HG03432 (cell line): Measurements from ENCODE around the gene HEYL.

Experiments
- ATAC-seq: cut with Tn5 transposase; IDR thresholded peaks from one replicate; pipeline ENCODE4 v1.9.1; 2021; ENCODE audit warnings: mild to moderate bottlenecking, moderate library complexity; ENCODE audit not compliant: unreplicated experiment

Gene HEYL

DNA sequence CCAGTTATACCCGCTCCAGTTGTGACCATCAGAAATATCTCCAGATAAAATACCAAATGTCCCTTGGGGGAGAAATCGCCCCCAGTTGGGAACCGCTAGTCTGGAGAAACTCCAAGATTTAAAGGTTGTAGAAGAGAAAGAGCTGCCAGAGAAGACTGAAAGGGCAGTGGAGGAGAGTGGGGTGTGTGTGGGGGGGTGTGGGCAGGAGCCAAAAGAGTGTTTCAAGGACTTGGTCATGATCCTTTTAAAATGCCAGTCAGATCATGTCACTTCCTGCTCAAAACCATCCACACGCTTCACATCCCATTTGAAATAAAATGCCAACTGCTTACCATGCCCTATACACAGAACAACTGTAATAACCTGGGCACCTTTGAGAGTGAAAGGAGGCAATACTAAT is 3.4 kb upstream of the HEYL start:
- ATAC-seq = no peak

GRCh38 chr1:39640861-39641260 is 1.4 kb upstream of the HEYL start:
- ATAC-seq = no peak

DNA sequence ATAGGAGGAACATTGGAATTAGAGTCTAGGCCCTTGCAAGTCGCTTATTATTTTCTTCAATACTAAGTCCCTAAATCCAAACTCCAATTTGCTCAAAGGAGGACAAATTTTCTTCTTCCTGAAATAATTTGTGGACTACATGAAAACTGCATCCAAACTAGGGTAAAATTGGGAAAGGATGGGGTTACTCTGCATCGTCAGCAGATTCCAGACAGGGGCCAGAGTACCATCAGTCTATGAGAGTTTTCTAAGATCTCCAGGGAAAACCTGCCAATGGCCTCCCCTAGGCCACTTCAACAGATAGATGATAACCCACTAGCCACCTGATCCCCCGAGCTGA is 508 bp downstream of the HEYL start:
- no peak for ATAC-seq

DNA sequence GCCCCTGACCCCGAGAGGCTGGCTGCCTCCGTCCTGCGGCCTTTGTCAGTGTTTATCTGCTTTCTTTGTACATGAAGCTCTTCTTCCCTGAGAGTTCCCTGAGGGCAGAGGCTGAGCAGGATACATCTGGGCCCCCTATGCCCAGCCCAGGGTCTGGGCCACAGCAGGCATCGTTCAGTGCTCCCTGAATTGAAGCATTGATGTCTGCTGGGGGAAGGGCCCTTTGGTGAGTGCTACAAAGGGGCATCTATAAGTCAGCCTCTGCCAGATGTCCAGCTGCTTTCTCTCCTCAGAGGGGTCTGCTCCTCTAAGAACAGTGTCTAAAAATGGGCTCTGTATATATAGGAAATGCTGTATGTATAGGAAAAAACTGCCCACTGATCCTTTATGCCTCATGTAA is 2.1 kb downstream of the HEYL start:
- ATAC-seq = no peak

DNA sequence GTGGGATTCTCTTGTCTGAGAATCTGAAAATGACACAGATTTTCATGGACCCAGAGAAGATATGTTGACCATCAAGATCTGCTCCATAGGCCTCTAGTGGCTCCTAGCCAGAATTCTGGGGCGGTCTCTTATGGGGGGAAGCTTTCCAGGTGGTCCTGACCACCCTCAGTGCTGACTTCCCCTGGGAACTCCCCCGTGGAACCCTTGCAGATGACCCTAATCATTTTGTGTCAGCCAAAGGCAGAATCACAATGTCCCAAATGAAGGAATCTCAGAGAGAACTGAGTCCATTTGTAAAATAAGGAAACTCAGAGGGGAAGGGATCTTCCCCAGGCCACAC is 3.6 kb downstream of the HEYL start:
- no peak for ATAC-seq

GRCh38 chr1:39635205-39635870 is 4.1 kb downstream of the HEYL start:
- no peak for ATAC-seq

DNA sequence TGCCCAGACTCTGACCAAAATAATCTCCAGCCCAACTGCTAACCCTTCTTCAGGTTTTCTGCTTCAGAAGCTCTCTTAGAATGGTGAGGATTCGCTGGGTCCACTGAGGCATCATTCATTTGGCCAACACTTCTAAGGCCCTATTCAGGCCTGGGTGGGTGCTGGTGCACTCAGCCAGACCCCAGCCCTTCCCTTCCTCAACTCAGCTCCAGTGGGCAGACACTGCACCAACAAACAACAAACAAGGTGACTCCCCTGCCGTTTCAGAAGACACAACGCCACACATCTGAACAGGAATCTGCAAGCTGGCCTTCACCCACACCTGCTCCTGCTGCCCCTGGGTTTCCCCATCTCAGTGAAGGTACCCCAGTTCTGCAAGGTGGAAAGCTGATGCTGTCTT is 6.0 kb downstream of the HEYL start:
- ATAC-seq = no peak

DNA sequence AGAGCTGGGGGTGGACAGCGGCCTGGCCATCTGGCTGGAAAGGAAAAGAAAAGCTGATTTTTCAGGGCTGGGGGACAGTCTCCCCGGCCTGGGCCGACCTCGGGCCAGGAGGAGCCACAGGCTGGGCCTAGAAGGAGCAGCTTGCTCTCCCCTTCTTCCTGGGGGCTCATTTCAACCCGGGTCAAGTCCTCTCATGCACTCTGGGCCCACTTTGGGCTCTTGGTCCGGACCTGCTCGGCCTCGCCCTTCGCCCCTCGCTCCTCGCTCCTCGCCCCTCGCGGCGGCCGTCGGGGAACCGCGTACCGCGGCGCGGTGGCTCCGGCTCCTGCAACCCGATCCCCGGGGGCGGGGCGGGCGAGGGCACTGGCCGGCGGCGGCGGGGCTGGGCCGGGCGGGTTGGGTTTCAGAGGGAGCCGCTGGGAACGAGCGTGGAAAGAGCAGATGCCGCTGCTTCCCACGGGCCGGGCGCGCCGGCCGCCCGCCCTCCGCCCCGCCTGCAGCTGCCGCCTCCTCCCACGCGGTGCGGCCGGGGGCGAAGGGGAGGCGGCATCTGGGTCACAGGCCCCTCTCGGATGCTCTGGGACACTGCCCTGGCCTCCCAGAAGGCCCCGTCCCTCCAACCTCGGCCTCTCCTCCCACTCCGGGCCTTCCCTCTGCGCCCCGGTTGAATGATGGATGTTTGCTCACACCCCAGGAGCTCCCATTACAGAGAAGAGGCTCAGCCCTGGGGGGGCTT is 6.6 kb downstream of the HEYL start:
- no peak for ATAC-seq

DNA sequence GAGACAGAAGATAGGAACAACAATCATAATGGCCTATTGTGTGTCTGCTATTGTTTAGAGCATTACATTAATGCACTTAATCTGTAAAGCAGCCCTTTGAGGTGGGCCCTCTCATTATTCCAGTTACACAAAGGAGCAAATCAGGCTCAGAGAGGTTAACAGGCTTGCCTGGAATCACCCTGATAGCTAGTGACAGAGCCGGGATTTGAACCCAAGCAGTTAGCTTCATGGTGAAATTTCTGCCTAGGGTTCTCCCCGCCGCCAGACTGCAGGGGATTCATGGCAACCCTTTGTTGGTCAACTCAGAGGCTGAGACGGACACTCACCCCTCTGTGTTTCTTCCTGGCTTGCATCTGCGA is 7.1 kb downstream of the HEYL start:
- no peak for ATAC-seq

DNA sequence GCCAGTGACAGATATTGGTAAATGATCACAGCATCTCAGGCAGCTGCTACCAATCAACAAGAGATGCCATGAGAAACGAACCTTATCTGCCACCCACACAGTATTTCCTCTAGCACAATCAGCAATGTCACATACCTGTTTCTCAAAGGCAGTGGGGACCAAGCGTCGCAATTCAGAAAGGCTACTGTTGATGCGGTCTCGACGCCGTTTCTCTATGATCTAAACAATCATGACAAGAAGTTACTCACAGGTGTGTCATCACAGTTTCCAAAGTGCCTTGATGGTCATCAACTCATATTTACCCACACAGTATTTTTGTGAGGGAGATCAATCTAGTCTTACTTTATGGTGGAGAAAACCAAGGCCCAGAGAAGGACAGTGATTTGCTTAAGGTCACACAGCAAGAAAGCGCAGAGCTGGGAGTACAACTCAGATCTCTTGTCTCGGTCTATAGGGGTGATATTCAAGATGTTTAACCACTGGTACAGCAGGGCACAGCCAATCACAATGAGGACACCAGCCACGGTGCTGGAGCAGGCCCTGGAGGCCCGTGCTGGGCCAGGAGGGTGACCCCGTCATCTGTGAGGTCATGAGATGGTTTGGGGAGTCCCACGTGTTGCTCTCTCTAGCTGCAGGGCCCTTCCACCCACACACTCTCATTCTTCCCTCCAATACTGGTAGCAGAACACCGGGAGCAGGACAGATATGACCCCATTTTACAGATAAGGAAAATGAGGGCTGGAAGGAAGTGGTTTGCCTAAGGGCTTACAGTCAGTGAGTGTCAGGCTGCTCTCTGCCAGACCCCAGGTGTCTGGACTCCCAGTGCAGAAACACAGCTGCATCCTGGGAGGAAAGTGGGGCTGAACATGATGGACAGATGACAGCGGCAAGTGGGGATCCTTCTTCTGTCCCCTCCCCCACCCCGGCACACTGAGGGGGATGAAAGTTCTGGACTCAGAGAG is 7.8 kb downstream of the HEYL start:
- ATAC-seq = no peak

- ATAC-seq = no peak
These were observed 10.6 kb downstream of the HEYL start for GRCh38 chr1:39628807-39629350.

GRCh38 chr1:39626646-39627045 is 12.8 kb downstream of the HEYL start:
- ATAC-seq = no peak

DNA sequence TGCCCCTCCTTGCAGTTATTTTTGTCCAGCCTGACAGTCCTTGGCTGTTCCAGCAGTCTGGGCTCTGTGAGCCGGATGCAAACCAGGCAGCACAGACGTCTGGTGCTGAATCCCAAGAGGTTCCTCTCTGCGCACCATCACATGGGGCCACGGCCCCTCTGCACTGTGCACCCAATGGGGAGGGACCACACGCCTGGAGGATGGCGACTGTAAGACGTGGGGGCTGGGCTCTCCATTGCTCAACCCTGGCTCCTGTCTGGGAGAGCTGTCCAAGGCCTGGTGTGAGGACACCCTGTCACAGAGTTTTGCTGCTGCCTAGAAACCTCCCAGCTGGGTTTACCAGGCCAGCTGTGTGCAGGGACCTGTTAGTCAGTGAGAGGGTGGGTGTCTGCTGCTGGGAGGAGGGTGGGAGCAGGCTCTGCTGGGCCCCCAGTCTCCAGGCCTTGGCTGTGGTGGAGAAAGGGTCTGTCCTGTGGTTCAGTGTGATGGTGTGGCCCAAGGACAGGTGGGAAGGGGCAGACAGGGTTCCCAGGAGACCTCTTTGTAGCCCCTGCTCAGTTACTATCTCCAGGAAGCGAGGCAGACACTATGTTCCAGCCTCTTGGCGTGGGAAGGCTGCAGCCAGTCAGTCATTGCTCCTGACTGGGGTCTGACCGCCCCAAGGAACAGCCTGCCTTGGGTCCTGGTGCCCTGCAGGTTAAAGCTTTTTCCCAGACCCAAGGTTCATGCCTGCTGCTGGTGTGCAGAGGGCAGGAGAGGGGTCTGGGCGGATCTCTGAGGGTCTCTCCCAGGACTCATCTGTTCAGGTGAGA is 13.8 kb downstream of the HEYL start:
- ATAC-seq = no peak

DNA sequence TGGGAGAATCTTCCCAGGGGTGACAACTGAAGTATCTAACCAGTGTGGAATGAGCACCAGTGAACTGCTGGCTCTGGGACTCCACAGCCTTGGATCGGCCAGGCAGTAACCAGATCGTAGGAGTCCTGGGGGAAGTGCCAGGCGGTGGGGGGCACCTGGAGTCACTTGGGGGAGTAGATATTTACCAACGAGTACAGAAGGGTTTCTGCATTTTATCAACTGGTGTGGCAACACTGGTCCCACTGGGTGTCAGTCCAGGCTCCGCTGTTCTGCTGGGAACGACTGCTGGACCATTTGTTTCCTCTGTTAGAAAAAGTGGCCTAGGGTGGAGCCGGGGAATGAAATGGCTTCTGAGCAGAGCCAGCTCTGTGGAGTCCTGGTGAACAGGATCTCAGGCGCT is 14.4 kb downstream of the HEYL start:
- ATAC-seq = no peak

- no peak for ATAC-seq
These were observed 16.4 kb downstream of the HEYL start for GRCh38 chr1:39623053-39623452.

GRCh38 chr1:39622427-39622826 is 17.0 kb downstream of the HEYL start:
- no peak for ATAC-seq

DNA sequence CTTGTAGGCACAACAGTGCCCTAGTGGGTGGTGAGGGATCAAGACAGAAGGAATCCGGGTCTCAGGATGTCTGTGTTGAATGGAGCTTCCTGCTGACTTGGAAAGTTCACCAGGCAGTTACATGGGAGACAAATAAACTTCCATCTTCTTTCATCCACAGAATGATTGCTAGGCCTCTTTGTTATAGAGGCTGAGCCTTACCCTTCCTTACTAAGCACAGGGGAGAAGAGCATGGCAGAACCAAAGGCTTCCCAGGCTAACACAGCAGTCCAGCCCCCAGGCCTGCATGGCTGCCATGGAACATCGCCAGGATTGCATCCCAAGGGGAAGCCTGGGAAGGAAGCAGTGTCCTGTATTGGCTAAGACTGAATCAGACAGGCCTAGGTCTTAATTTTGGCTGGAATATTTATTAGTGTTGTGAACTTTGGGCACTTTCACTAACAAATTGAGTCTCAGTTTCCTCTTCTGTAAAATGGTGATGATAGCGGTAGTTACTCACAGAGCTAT is 18.7 kb downstream of the HEYL start:
- ATAC-seq = no peak

DNA sequence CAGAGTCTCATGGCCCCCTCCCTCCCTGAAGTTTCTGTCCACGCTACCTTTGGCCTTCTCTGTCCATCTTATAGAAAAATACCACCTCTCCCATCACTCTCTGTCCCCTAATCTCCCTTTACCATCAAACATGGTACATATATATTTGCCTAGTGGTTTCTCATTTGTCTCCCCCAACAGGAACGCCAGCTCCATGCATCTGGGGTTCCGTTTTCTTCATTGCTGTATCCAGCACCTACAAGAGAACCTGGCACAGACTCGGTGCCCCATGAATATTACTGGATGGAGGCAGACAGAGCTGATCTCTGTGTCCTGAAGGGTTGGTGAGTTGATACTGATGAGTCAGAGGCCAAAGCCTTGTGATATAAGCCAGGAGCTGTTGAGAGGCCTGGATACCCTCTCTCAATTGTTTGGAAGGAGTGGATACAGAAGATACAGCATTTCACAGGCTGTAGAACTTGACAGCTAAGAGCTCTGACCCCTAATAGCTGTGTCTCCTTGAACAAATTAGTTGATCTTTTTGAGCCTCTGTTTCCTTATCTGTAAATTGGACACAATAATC is 21.9 kb downstream of the HEYL start:
- ATAC-seq = no peak

GRCh38 chr1:39615086-39615673 is 24.3 kb downstream of the HEYL start:
- ATAC-seq = no peak

DNA sequence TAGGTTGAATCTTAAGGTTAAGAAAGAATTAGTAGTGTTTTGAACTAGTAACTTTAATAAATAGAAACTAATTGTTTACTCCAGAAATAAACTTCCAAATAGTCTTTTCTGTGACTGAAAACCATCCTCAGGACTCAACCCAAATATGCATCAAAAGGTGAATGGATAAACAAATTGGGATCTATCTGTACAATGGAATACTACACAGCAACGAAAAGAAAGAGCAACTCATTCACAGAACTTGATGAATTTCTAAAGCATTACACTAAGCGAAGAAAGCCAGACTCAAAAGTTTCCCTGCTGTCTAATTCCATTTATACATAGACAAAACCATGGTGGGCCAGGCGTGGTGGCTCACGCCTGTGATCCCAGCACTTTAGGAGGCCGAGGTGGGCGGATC is 25.0 kb downstream of the HEYL start:
- ATAC-seq = no peak
